ENCODE measurements around the gene ZNF681.
A peak's percentile ranks its signal among the peaks of the same experiment; 100 is the strongest.

DNA sequence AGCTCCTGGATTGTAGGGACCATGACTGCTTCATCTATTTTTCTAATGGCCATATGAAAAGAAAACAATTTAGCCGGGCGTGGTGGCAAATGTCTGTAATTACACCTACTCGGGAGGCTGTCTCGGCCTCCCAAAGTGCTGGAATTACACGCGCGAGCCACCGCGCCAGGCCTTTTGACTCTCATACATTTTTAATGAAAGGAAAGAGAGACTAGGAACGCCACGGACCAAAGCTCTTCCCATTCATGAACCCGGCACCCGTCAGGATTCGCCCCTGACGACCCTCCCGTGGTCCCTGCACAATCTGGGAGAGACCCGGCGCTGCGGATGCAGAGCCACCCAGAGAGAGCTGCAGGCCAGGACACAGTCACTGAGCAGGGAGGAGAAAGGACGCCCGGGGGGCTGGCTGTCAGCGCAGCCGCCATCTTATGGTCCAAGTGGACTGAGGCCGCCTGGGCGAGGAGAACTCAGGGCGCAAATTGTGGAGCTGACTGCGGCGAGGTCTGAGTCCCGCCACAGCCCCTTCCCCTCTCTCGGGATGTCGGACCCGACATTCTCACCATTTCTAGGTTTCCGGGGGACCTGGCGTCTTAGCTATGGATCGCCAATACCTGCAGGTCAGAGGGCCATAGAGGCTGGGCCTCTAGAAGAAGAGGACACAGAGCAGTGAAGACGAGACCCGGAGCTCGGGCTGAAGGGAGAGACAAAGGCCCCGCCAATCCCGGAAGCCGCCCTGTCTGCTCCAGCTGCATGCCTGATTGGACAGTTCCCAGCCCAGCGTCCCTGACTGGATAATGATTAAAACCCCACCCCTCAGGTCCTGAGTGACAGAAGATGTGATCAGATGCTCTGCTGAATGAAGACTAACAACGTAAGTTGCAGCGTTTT, at the start of gene ZNF681:
- TF ChIP-seq EP300 (IDR thresholded peaks at IDR 0.05; ENCODE audit: borderline replicate concordance) (no peak), TAF1 (IDR thresholded peaks at IDR 0.05; ENCODE audit: low read depth) (peak; percentile 58; the same call in 1 of the 2 replicates)
- TF ChIP-seq, protein P1, sequence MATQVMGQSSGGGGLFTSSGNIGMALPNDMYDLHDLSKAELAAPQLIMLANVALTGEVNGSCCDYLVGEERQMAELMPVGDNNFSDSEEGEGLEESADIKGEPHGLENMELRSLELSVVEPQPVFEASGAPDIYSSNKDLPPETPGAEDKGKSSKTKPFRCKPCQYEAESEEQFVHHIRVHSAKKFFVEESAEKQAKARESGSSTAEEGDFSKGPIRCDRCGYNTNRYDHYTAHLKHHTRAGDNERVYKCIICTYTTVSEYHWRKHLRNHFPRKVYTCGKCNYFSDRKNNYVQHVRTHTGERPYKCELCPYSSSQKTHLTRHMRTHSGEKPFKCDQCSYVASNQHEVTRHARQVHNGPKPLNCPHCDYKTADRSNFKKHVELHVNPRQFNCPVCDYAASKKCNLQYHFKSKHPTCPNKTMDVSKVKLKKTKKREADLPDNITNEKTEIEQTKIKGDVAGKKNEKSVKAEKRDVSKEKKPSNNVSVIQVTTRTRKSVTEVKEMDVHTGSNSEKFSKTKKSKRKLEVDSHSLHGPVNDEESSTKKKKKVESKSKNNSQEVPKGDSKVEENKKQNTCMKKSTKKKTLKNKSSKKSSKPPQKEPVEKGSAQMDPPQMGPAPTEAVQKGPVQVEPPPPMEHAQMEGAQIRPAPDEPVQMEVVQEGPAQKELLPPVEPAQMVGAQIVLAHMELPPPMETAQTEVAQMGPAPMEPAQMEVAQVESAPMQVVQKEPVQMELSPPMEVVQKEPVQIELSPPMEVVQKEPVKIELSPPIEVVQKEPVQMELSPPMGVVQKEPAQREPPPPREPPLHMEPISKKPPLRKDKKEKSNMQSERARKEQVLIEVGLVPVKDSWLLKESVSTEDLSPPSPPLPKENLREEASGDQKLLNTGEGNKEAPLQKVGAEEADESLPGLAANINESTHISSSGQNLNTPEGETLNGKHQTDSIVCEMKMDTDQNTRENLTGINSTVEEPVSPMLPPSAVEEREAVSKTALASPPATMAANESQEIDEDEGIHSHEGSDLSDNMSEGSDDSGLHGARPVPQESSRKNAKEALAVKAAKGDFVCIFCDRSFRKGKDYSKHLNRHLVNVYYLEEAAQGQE (IDR thresholded peaks at IDR 0.05; ENCODE audit: low read depth), result no peak
